Measurements from ENCODE around the gene LINC01488.

Gene LINC01488

GRCh38 chr11:69479591-69480271 is 1.7 kb upstream of the LINC01488 start:
- DNase-seq: no peak

GRCh38 chr11:69480547-69481392 is 693 bp upstream of the LINC01488 start:
- no peak for DNase-seq

- no peak for DNase-seq
Observed at GRCh38 chr11:69482322-69482721, 859 bp downstream of the LINC01488 start.

GRCh38 chr11:69483170-69483569 is 1.7 kb downstream of the LINC01488 start:
- no peak for DNase-seq

GRCh38 chr11:69483691-69484426 is 2.4 kb downstream of the LINC01488 start:
- DNase-seq: no peak

GRCh38 chr11:69484427-69485259 is 3.2 kb downstream of the LINC01488 start:
- no peak for DNase-seq

GRCh38 chr11:69485337-69486041 is 4.0 kb downstream of the LINC01488 start:
- no peak for DNase-seq

GRCh38 chr11:69486056-69486772 is 4.8 kb downstream of the LINC01488 start:
- DNase-seq: no peak

- DNase-seq: no peak
Observed at GRCh38 chr11:69486773-69487291, 5.4 kb downstream of the LINC01488 start.

GRCh38 chr11:69487391-69487790 is 5.9 kb downstream of the LINC01488 start:
- no peak for DNase-seq

- DNase-seq: no peak
Observed at GRCh38 chr11:69487849-69488542, 6.5 kb downstream of the LINC01488 start.

GRCh38 chr11:69488543-69488940 is 7.1 kb downstream of the LINC01488 start:
- DNase-seq: no peak

- no peak for DNase-seq
Observed at GRCh38 chr11:69489031-69489745, 7.7 kb downstream of the LINC01488 start.

GRCh38 chr11:69489746-69490365 is 8.4 kb downstream of the LINC01488 start:
- no peak for DNase-seq

- no peak for DNase-seq
Observed at GRCh38 chr11:69490516-69490915, 9.1 kb downstream of the LINC01488 start.

GRCh38 chr11:69491071-69492031 is 9.9 kb downstream of the LINC01488 start:
- no peak for DNase-seq

- DNase-seq: no peak
Observed at GRCh38 chr11:69492201-69492991, 10.9 kb downstream of the LINC01488 start.
